Femur (tissue), 1 donor: ENCODE results near the gene SPC24.

Experiments used
- DNase-seq: peaks from one replicate; pipeline ENCODE4 v3.0.0-alpha.2; 2017

Gene SPC24, protein sequence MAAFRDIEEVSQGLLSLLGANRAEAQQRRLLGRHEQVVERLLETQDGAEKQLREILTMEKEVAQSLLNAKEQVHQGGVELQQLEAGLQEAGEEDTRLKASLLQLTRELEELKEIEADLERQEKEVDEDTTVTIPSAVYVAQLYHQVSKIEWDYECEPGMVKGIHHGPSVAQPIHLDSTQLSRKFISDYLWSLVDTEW

DNA sequence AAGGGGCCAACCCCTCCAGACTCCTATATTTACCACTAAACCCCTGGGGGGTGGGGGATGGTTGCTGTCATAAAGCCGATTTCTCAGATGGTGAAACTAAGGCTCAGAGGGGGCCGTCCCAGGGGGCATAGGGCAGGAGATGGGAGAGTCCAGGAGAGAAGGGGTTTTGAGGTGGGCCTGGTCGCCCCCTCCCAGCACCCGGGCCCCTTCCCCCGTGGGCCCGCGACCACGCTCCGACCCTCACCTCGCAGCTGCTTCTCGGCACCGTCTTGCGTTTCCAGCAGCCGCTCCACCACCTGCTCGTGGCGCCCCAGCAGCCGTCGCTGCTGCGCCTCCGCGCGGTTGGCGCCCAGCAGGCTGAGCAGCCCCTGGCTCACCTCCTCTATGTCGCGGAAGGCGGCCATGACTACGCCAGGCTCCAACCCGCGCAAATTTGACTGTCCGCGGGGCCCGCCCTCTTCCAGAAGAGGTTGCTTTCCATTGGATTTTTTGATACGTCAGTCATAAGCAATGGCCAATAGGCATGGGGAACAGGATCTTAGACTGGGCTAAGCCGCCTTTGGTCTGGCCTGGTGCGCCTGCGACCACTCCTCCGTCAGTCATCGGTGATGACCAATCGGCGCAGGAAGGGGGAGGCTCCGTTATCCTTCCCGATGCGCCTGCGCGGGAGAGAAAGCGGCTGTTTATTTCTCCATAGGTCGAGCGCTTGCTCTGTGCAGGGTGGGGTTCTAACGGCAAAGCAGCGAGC, at the start of gene SPC24:
Gene SPC24, minus strand, starts transcription at position 410 of the 748 bp plus-strand sequence. Its CDS starts 6 bp downstream, at position 404.
- peak; percentile 99 for DNase-seq

DNA sequence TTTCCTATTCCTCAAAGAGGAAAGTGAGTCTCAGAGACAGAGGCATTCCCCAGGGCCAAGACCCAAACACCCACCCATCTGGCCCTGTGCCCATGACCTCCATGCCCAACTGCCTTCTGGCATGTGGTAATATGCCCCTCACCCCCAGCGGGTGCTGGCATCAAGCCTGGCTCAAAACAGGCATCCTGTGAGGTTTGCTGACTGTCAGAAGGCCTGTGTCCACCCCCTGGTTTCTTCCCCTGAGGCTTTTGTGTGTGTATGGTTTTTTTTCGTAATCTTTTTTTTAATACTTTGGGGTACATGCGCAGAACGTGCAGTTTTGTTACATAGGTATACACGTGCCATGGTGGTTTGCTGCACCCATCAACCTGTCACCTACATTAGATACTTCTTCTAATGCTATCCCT, 49.4 kb upstream of the SPC24 start:
- DNase-seq, result no peak

DNA sequence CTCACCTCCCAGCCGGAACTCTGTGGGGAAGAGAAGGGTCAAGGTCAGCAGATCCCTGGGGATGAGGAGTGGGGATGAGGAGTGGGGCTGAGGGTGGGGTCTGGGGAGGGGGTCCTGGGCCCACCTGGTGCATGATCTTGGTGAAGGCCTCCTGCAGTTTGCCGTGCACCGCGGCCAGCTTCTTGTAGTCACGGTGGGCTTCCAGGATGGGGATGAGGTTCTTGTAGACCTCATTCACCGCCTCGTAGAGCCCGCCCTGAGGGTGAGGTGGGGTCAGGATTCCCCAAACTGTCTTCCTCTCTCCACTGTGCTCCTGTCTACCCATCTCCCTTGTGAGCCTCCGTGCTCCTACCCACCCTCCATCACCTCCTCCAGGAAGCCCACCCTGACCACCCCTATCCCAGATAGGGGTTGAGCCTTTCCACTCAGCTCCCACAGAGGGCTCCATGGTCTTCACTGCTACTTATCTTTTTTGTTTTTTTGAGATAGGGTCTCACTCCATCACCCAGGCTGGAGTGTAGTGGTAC, 48.6 kb upstream of the SPC24 start:
- no peak for DNase-seq

DNA sequence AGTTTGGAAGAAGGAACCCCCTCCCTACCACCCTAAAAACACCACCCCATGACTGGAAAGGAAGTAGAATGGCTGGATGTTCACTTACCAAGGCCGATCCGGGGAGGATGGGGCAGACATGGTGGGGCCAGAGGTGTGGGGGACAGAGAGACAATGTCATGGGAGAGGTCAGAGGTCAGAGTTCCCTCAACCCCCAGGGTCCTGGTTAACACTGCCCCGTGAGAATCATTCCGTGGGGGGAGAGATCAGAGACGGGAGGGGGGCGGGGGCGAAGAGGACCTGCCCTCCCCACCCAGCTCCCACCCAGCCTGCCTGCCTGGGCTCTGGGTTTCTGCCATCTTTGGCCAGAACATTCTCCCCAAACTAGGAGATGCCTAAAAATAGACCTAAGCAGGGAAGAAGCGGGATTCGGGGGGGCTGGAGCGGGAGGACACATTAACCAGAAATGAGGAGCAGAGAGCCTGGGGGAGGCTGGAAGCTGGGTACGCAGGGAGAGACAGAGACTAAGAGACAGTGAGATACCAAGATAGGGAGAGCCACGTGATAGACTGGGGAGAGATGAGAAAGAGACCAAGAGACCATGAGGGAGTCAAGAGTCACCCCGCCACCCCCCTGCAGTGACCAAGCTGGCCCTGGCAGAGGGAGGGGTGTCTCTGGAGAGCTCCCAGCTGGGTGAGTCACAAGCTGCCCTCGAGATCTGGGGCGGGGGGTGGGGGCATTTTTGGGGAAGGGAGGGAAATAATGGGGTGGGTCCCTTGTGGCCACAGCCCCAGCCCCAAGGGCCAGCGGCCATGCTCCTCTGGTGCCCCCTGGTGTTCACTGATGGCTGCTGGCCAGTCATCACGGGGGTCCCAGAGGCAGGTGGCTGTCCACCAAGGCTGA, 47.9 kb upstream of the SPC24 start:
- peak; percentile 81 for DNase-seq

DNA sequence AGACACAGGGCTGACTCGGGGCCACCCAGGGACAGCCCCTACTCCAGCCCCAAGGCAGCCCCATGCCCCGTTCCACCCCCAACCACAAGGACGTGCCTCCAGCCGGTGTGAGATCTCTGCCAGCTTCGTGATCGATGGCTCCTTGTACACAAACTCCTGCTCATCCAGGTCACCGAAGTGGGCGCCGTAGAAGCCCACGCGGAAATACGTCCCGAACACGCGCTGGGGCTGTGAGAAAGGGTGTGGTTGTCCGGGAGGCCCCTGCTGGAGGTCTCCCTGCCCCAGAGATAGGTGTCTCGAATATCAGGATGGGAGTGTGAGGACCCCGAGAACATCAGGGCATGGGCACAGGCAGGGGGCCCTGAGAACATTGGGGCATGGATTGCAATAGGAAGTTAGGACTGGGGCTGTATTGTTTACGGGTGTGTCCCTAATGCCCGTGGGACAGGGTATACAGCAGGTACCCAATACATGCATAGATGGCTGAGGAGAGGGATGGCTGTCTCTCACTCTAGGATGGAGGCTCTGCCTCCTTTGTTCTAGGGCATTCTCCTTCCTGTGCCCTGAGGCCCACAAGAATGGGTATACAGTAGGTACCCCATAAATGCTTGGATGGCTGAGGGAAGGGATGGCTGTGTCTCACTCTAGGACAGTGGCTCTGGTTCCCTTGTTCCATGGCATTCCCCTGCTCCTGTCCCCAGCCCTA, 47.1 kb upstream of the SPC24 start:
- DNase-seq, result no peak

DNA sequence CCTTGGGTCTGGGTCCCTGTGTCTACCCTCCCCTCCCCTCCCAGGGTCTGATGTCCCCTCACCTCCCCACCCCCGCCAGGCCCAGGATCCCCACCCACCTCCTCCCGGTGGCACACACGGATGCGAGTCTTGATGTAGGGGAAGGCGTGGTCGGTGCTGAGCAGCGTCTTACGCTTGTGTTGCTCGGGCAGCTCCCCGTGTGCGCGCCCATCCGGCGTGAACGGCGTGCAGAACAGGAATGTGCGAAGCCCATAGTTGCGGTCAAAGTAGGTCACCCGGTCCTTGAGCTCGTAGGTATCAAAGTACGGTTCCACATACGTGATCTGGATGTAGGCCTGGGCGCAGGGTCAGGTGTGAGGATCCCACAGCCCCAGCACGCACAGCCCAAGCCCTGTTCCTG, 46.2 kb upstream of the SPC24 start:
- no peak for DNase-seq

DNA sequence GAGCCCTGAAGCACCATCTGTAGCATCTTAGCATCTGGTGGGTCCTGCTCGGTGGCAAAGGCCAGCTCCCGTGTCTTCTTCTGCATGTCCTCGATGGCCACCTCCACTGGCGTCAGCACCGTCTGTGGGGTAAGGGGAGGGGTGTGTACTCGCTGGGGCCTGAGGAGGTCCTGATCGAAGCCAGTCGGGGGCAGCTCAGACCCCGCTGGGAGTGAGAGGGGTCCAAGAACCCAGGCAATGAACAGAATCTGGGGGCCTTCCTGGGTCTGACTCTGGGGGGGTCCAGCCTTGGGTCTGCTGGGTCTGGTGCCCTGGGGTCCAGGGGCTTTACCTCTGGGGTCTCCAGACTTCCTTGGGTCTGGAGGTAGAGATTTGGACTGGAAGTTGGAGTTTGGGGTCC, 45.3 kb upstream of the SPC24 start:
- DNase-seq, result no peak

DNA sequence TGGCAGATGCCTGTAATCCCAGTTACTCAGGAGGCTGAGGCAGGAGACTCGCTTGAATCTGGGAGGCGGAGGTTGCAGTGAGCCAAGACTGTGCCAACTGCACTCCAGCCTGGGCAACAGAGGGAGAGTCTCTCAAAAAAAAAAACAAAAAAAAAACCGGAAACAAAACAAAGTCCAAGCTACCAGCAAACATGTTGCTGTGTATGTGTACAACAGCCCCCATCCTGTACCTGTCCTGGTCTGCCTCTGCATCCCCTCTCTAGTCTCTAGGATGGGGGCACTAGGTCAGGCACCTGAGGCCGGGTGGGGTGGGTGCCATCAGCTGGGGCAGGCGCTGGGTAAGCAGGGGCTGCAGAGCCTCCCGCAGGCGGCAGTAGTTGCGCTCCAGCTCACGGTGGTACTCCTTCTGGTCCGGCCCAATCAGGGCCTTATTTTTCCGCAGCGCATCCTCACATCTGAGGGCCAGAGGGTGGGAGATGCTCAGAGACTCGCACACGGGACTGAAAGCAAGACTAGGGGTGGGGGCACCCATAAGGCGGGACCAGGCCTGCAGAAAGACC, 44.5 kb upstream of the SPC24 start:
- DNase-seq, result no peak

DNA sequence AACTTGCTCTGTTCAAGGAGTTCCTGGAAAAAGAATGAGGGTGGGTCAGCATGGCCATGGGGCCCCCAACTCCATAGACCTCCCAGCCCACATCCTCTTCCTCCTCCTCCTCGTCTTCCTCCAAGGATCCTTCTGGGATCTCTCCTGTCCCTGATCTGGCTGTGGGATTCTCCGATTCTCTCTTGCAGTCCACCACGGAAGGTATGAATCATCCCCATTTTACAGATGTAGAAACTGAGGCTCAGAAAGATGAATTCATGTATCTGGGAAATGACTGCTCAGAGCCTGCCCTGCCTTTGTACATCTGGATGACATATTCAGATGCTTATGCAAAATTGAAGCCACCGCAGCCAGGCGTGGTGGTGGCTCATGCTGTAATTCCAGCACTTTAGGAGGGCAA, 43.9 kb upstream of the SPC24 start:
- no peak for DNase-seq

DNA sequence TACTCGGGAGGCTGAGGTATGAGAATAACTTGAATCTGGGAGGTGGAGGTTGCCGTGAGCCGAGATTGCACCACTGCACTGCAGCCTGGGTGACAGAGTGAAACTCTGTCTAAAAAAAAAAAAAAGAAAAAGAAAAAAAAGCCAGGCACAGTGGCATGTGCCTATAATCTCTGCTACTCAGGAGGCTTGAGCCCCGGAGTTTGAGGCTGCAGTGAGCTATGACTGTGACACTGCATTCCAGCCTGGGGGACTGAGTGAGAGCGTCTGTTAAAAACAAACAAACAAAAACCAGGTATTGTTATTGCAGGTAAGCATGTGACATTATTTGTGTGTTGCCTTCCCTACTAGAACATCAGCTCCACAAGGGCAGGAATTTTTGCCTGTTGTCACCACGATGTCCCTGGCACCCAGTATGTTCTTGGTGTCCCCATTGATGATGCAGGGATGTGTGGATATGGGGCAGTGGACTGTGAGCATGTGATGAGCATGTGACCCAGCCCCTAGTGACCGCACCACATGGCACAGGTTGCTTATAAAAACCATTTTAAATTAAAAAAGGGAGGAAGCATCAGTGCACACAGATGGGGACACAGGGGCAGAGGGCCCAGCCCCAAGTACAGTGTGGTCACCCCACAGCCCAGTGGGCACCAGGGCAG, 43.3 kb upstream of the SPC24 start:
- DNase-seq, result no peak

DNA sequence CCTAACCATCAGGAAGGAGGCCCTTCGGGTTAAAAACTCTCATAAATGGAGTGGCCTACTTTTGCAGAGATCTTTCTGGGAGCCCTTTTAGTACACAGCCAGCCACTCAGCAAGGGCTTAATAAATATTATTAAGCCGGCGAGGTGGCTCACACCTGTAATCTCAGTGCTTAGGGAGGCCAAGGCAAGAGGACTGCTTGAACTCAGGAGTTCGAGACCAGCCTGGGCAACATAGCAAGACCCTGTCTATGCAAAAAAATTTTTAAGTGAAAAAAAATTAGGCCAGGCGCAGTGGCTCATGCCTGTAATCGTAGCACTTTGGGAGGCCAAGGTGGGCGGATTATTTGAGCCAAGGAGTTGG, 42.6 kb upstream of the SPC24 start:
- DNase-seq, result no peak

DNA sequence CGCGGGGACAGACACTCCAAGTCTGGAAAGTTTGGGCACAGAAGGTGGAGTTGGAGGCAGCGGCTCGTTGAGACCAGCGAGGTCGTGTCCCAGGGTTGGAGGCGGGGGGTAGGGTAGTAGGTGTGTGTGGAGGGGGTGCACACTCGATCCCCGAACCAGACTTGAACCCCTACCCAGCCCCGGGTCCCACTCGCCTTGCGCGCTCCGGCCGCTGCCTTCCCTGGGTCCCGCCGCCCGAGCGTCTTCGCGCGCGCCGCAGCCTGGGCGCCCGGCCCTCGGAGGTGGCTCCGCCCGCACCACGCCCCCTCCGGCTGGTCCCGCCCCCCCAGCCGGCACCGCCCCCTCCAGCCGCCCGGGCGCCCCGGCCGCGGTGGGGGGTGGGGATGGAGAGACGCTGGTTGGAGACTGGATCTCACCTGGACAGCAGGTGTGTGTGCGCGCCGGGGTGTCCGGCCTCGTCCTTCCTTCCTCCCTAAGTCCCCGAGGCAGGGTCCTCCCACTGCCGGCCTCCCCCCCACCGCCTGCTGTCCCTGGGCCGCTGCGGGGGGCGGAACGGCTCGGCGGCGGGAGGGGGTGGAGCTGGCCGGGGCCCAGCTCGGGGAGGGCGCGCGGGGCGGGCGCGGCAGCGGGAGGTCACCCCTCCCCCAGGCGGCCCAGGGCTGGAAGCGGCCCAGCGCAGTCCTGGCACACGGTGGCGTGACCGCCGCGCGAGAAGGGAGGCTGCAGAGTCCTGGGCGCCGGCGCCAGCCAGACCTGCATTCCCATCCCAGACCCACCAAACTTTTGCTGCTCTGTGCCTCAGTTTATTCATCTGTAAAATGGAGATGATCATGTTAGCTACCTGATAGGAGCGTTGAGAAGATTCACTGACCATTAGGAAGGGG, 42.0 kb upstream of the SPC24 start, which contains the start of gene KANK2:
Gene KANK2, minus strand, starts transcription at position 255 of the 884 bp plus-strand sequence. CDS start 3,034 bp downstream, outside the sequence.
- DNase-seq, result peak; percentile 91

DNA sequence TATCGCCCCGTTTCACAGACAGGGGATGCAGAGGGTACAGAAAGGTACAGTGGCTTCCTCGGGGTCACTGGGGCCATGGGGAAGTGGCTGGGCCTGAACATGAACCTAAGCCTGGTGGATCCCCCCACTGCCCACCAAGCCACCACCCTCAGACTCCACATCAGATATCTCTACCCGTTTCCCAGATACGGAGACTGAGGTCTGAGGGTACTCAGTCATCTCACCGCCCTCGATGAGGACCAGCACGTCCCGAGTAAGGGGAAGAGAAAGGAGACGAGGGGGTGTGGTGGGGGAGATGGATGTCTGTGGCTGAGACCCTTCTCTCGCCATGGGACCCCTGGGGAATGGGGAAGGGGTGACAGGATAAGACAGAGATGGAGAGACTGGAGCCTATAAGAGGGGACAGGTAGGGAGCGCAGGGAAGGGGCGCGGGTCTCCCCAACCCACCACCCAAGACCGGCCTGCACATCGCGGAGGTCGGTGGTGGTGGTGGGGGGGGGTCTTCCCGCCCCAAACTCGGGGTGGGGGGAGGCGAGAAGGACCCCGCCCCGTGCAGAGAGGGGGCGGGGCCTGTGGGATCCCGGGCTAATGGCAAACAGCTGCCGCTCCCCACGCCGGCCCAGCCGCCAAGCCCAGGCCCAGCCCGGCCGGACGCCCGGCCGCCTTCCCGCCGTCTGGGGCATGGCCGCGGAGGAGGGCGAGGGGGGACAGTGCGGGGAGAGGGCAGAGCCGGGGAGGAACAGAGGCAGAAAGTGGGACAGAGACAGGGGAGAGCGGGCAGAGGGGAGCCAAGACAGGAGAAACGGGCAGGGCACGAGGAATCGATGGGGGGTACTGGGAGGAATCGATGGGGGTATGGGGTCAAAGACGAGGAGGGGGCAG, 41.1 kb upstream of the SPC24 start:
- DNase-seq, result peak; percentile 77

DNA sequence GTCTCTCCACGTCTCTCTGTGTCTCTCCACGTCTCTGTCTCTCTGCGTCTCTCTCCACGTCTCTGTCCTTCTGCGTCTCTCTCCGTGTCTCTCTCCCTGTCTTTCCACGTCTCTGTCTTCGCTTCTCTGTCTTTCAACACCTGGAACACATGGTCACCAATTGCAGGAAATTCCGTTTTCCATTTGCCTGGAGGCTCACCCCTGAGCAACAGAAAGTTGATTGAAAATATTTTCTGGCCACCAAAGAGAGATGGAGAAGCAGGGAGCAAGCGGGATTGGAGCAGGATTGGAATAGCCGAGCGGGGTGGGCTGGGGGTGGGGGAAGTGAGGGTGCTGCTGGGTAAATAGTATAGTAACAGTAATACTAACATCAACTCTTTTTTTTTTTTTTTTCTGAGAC, 40.1 kb upstream of the SPC24 start:
- DNase-seq, result peak; percentile 30

DNA sequence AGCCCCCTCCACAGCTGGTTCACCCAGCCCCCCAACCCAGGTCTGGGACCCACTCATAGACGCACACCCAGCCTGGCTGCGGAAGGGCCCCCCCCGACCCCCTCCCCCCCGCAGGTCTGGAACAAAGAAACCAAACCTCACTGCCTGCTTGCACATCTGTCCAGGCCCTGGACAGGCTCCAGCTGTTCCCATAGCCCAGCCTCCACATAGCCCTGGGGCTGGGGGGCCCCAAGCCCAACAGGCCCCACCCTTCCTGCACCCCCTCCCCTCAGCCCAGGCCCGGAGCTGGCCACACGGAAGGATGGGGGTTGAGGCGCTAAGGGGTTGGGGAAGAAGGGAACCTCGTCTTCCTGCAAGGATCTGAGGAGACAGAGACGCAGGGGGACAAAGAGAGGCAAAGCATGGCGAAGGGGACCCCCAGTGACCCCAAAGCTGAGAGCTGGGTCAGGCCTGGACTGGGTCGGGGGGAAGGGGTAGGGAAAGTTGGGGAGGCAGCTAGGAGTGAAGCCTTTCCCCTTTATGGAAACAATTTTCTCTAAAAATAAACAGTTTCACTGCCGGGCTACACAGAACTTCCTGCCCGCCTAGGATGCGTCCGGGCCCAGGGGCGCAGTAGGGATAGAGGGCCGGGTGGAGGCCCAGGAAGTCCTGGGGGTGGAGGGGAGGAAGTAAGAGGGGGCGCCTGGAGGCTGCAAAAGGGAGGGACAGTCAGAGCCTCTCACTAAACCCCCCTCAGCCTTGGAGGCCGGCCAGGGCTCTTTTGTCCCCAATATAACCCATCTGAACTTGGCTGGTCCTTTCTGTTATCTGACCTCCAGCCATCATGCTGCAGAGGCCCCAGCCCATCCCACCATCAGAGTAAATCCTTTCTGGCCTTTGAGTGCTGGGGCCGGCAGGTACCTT, 39.3 kb upstream of the SPC24 start:
- peak; percentile 69 for DNase-seq

DNA sequence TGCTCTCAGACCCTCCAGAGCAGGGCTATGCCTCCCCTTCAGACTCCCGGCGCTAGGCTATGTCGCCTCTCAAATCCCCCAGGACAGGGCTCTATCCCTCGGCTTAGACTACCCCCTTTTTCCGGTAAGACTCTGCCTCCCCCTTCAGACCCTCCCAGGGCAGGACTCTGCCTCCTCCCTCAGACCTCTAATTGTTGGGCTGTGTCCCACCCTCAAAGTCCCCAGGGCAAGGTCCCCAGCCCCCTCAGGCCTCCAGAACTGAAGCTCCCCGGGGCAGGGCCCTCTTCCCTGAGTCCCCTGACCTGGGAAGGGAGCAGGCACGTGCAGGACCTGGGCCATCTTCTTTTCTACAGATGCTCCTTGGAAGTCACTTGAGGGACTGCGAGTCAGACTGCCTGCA, 38.6 kb upstream of the SPC24 start:
- DNase-seq, result peak; percentile 17

DNA sequence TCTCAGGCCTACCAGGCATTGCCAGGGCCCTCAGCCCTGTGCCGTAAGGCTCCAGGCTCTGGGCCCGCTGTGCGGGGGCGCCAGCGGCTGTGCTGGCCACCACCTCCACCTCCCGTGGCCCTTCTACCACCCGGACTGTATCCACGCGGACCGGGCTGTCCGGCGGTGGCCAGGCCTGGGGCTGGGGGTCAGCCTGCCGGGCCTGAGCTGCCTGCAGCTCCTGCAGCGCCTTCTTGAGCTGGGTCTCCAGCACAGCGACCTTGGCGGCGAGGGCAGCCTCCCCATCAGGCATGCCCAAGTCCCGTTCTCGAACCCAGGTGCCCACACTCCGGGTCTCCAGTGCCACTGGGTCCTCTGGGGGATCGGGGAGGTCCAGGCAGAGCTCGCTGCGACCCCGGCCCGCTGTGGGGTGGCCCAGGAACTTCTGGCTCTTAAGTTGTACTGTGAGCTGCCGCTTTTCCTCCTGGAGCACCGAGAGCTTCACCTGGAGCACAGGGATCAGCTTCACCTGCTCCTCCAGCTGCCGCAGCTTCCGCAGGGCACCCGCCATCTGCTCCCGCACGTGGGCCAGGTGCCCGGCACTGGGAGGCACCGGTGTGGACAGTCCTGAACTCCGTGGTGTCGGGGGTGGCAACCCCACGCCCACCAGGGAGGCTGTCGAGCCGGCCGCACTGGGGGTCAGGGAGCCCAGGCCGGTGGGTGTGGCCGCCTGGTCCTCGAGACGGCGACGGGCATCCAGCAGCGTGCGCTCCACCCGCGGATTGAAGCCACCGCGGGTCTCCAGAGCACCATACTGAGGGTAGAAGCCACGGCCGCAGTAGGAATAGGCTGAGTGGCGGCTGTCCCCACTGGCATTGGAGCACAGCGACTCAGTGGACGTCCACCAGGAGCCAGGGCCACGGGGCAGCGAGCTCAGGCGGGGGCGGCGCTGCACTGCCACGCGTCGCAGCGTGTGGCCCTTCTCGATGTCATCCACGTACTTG, 37.7 kb upstream of the SPC24 start:
- DNase-seq, result peak; percentile 23
